Fibroblast of villous mesenchyme (primary cell): ENCODE measurements around the gene ZNF334. TPM values are rescaled to one million over a fixed set of nuclear protein-coding genes. Genes with fewer than 3 reads are reported as not detected.

Source experiments
- DNase-seq: peaks from one replicate; pipeline ENCODE4 v3.0.0-alpha.2; 2010; ENCODE audit warnings: low read depth
- H3K4me3 ChIP-seq: 2 replicates; pipeline ENCODE4 v1.5.1; 2011; ENCODE audit warnings: low read depth, mild to moderate bottlenecking, low read length
- total RNA-seq: library from RNA; depleted of rRNA; stranded (reverse); fragments of >200 nt; gene quantifications from 2 replicates; pipeline ENCODE4 v1.2.3, GENCODE V29; 2012
- TF ChIP-seq, protein P1 (sequence below): IDR thresholded peaks from 2 replicates; pipeline ENCODE4 v1.5.1; 2012; ENCODE audit warnings: low read depth, mild to moderate bottlenecking, low read length; ENCODE audit not compliant: insufficient read depth

The ZNF334 gene
- total RNA-seq, 1 donor, result 2.6 TPM

GRCh38 chr20:46546298-46546697, 32.9 kb upstream of the ZNF334 start:
- TF ChIP-seq, protein P1, sequence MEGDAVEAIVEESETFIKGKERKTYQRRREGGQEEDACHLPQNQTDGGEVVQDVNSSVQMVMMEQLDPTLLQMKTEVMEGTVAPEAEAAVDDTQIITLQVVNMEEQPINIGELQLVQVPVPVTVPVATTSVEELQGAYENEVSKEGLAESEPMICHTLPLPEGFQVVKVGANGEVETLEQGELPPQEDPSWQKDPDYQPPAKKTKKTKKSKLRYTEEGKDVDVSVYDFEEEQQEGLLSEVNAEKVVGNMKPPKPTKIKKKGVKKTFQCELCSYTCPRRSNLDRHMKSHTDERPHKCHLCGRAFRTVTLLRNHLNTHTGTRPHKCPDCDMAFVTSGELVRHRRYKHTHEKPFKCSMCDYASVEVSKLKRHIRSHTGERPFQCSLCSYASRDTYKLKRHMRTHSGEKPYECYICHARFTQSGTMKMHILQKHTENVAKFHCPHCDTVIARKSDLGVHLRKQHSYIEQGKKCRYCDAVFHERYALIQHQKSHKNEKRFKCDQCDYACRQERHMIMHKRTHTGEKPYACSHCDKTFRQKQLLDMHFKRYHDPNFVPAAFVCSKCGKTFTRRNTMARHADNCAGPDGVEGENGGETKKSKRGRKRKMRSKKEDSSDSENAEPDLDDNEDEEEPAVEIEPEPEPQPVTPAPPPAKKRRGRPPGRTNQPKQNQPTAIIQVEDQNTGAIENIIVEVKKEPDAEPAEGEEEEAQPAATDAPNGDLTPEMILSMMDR, result no peak
- H3K4me3 ChIP-seq, result no peak overlapping the region
- DNase-seq, result no peak

GRCh38 chr20:46545827-46546138, 32.4 kb upstream of the ZNF334 start:
- H3K4me3 ChIP-seq, result no peak overlapping the region
- no peak for DNase-seq
- TF ChIP-seq, protein P1, result no peak

- no peak for DNase-seq
- TF ChIP-seq, protein P1, result no peak
- H3K4me3 ChIP-seq, result no peak overlapping the region
Measured at GRCh38 chr20:46545077-46545826, 31.9 kb upstream of the ZNF334 start.

DNA sequence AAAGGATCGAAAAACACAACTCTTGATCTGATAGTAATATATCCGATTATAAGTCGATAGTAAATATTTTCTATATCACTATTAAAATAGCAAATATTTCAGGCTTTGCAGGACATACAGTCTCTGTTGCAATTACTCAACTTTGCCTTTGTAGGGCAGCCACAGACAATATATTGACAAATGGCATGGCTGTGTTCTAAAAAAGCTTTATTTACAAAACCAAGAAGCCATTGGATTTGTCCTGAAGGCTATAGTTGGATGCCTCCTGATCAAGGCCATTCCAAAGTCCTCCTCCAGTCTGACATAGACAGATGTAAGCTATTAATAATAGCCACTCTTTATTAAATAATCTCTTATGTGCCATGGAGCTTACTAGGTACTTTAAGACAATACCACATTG, 31.2 kb upstream of the ZNF334 start:
- TF ChIP-seq, protein P1, result no peak
- H3K4me3 ChIP-seq, result no peak overlapping the region
- DNase-seq, result no peak

DNA sequence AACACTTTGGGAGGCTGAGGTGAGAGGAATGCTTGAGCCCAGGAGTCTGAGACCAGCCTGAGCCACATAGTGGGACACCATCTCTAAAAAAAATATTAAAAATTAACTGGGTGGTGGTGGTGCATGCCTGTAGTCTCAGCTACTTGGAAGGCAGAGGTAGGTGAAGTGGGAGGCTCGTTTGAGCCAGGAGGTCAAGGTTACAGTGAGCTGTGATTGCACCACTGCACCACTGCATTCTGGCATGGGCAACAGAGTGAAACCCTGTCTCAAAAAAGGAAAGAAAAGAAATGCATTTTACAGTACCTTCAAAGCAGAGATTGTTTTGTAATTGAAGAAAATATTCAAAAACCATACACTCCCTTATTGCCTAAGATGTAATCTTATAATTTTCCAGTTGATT, 30.6 kb upstream of the ZNF334 start:
- H3K4me3 ChIP-seq, result no peak overlapping the region
- DNase-seq, result no peak
- TF ChIP-seq, protein P1, result no peak

DNA sequence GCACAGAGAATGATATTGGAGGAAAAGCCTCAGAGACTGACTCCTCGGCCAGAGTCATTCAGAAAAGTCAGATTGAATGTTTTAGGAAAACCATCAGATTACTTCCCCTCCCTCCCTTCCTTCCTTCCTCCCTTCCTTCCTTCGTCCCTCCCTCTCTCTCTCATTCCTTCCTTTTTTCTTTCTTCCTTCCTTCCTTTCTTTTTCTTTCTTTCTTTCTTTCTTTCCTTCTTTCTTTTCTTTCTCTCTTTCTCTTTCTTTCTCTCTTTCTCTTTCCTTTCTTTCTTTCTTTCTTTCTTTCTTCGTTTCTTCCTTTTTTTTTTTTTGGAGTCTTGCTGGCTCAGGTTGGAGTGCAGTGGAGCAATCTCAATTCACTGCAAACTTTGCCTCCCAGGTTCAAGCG, 29.7 kb upstream of the ZNF334 start:
- H3K4me3 ChIP-seq, result no peak overlapping the region
- no peak for DNase-seq
- TF ChIP-seq, protein P1, result no peak
